GM18870 (cell line): ENCODE measurements around the gene MOV10.

Experiments
- ATAC-seq: cut with Tn5 transposase; IDR thresholded peaks from one replicate; pipeline ENCODE4 v1.9.1; 2021; ENCODE audit warnings: moderate library complexity; ENCODE audit not compliant: unreplicated experiment

The MOV10 gene

GRCh38 chr1:112674986-112675727 lies 698 bp downstream of the MOV10 start:
- ATAC-seq = no peak

- ATAC-seq = no peak
Observed at GRCh38 chr1:112675728-112676381, 1.4 kb downstream of the MOV10 start.

GRCh38 chr1:112676543-112676942 lies 2.1 kb downstream of the MOV10 start:
- ATAC-seq = no peak

GRCh38 chr1:112677501-112677900 lies 3.0 kb downstream of the MOV10 start:
- no peak for ATAC-seq

GRCh38 chr1:112678605-112679004 lies 4.1 kb downstream of the MOV10 start:
- ATAC-seq = no peak

- ATAC-seq = no peak
Observed at GRCh38 chr1:112685913-112686312, 11.5 kb downstream of the MOV10 start.

- no peak for ATAC-seq
Observed at GRCh38 chr1:112686417-112686816, 12.0 kb downstream of the MOV10 start.

GRCh38 chr1:112686835-112687234 lies 12.4 kb downstream of the MOV10 start:
- no peak for ATAC-seq

- ATAC-seq = no peak
Observed at GRCh38 chr1:112687361-112687760, 12.9 kb downstream of the MOV10 start.

GRCh38 chr1:112687785-112688496 lies 13.5 kb downstream of the MOV10 start:
- ATAC-seq = no peak

- no peak for ATAC-seq
Observed at GRCh38 chr1:112688781-112689193, 14.3 kb downstream of the MOV10 start.

GRCh38 chr1:112689196-112689841 lies 14.9 kb downstream of the MOV10 start:
- no peak for ATAC-seq

- no peak for ATAC-seq
Observed at GRCh38 chr1:112689842-112690237, 15.4 kb downstream of the MOV10 start.

GRCh38 chr1:112692681-112693080 lies 18.2 kb downstream of the MOV10 start:
- no peak for ATAC-seq

GRCh38 chr1:112693821-112694220 lies 19.4 kb downstream of the MOV10 start:
- no peak for ATAC-seq

- ATAC-seq = no peak
Observed at GRCh38 chr1:112694363-112694929, 20.0 kb downstream of the MOV10 start.

- no peak for ATAC-seq
Observed at GRCh38 chr1:112695276-112695675, 20.8 kb downstream of the MOV10 start.

GRCh38 chr1:112696578-112697314 lies 22.3 kb downstream of the MOV10 start:
- ATAC-seq = no peak

GRCh38 chr1:112697781-112698201 lies 23.3 kb downstream of the MOV10 start:
- no peak for ATAC-seq
